Heart right ventricle (tissue), 16 donors: ENCODE data around the gene TCP1. TPM values are rescaled to one million over a fixed set of nuclear protein-coding genes. Genes with fewer than 3 reads are reported as not detected.
"Not testable (repeated sequence)": the region's sequence is repeated elsewhere in the genome, so short reads cannot be mapped to it uniquely, and the experiment has no call there.

ENCODE experiments used
- ATAC-seq, 8 donors: fragments of 200-7000 bp; cut with Tn5 transposase; one replicate each; pipeline ENCODE4 v1.9.1; 2020; ENCODE audit warnings: mild to moderate bottlenecking in 8 of 8, moderate library complexity in 8 of 8, moderate number of reproducible peaks in 1 of 8
- DNase-seq, 2 donors: peaks; one replicate each; pipeline ENCODE4 v3.0.0-alpha.2; 2020
- H3K27ac ChIP-seq, 10 donors: fragments of 200-600 bp; sonication (generic) in 2 of 10; one replicate each; pipeline versions ENCODE4 v1.5.0 to v1.8.0; 2020 to 2022; ENCODE audit warnings: mild to moderate bottlenecking in 3 of 10
- H3K27me3 ChIP-seq, 7 donors: fragments of 200-600 bp; one replicate each; pipeline ENCODE4 v1.8.0; 2021 to 2022; ENCODE audit warnings: mild to moderate bottlenecking in 2 of 7
- H3K36me3 ChIP-seq, 9 donors: fragments of 200-600 bp; sonication (generic) in 1 of 9; one replicate each; pipeline versions ENCODE4 v1.5.0 to v1.8.0; 2020 to 2022; ENCODE audit warnings: mild to moderate bottlenecking in 2 of 9
- H3K4me1 ChIP-seq, 9 donors: fragments of 200-600 bp; sonication (generic) in 1 of 9; one replicate each; pipeline versions ENCODE4 v1.5.0 to v1.8.0; 2020 to 2022; ENCODE audit warnings: mild to moderate bottlenecking in 4 of 9
- H3K4me3 ChIP-seq, 10 donors: fragments of 200-600 bp; sonication (generic) in 2 of 10; one replicate each; pipeline versions ENCODE4 v1.5.0 to v1.8.0; 2020 to 2022; ENCODE audit warnings: mild to moderate bottlenecking in 7 of 10, moderate library complexity in 2 of 10
- H3K9me3 ChIP-seq, 11 donors: fragments of 200-600 bp in 10 of 11; sonication (generic) in 2 of 11; one replicate each; pipeline versions ENCODE4 v1.5.0 to v1.8.0; 2013 to 2022; ENCODE audit warnings: mild to moderate bottlenecking in 2 of 11, control low read depth in 1 of 11, moderate library complexity in 1 of 11
- WGBS, 2 donors: extraction: QIAGEN DNeasy Blood & Tissue Kit; methylation state at CpG; one replicate each; pipeline ENCODE4 v1.1.7; 2013; ENCODE audit warnings: inconsistent platforms in 1 of 2; 5-methylcytosine and 5-hydroxymethylcytosine counted together
- intact Hi-C, 10 donors: fragments of 100-400 bp; cut with DNase I; formaldehyde crosslinking; loops; one replicate each; pipeline versions ENCODE4 v1.11.1 to v1.14.2; 2022
- polyA plus RNA-seq, 2 donors: library from polyadenylated mRNA; stranded (reverse); fragments of 200-250 nt; gene quantifications; one replicate each; pipeline ENCODE4 v1.2.3, GENCODE V29; 2013
- total RNA-seq, 10 donors: library from RNA; stranded (reverse); fragmentation: NEBNext Ultra II Directional in 3 of 10; extraction: Animal tissue kit (Norgen Biotek cat#: 25700) in 3 of 10; gene quantifications; one replicate each; pipeline versions ENCODE4 v1.2.1 to v1.2.4, GENCODE V29; 2021 to 2023
- TF ChIP-seq, protein P1 (sequence below), 9 donors: fragments of 200-600 bp; sonication (generic) in 2 of 9; IDR thresholded peaks; one replicate each; pipeline versions ENCODE4 v1.5.0 to v1.8.0; 2021 to 2022; ENCODE audit warnings: antibody characterized with exemption in 9 of 9, mild to moderate bottlenecking in 5 of 9, moderate library complexity in 1 of 9
- donor health status: Arrhythmogenic right ventricular cardiomyopathy.
- donor health status: ischemic (EF 13 %, LVEDD 7.1; RV severe dilation, severe dysfunction).
- donor health status: healthy with polysubstance abuse.
- donor health status: DM: no; HTN: yes; CAD: no.
- donor health status: DM: no; HTN: no; CAD: no.
- donor health status: ischemic (EF 25% LVEDD 6.9; RV normal size, moderate dysfunction).
- donor health status: ischemic (EF 25% LVEDD 5.7; RV mildly dilated, moderate dysfunction).
- donor health status: healthy.
- donor health status: DM: yes; HTN: yes; CAD: no.
- donor health status: Ischemic cardiomyopathy.
- donor health status: ischemic (EF 35%, LVEDD 5.7; RV mildly dilated, moderate dysfunction).
- donor health status: nonischemic (EF 11% LVEDD 7.7; RV severe dilation, severe dysfunction).
- donor health status: DM: yes; HTN: yes; CAD: no.
- donor health status: PGD.
- donor health status: ischemic (EF 29% LVEDD 5.4; RV normal size, mild dysfunction).
- donor health status: nonischemic (EF 23%, LVEDD 6.1; RV moderate dilation, normal function).

The TCP1 gene
- total and polyA plus RNA-seq, 12 donors, result 71.7 to 176 (median 139) TPM

DNA sequence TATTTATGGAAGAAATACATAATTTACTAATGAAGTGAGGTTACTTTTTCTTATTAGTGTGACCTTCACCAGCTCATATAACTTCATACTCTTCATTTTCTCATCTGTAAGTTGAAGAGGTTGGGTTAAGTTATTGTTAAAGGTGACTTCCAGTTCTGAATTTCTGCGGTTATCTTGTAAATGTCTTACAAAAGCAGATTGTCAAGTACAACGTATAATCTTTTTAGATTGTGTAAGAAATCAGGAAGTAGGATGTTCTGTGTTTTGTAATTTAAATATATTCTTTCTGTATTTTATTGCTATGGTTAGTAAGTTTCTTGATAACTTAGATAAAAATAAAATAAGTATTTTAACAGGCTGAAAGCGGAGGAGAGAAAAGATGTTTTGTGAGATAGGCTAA lies 50.1 kb downstream of the TCP1 start:
- Histone ChIP-seq H3K4me1 (peaks cover 0 to 60% (median 30%) of the 10 kb centered on the region in 9 donors), H3K27ac (peak overlapping the region in 1 of 10 donors; percentile 45)

DNA sequence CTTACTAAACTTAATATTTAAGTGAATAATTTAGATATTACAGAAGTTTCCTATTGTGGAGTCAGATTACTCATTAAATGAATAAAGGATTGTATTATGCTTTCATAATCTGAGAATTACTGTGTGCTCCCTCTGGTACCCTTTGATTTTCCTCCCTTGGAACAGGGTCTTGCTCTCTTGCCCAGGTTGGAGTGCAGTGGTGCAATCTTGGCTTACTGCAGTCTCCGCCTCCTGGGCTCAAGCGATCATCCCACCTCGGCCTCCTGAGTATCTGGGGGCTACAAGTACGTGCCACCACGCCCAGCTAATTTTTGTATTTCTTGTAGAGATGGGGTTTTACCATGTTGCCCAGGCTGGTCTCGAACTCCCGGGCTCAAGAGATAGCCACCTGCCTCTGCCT lies 52.5 kb downstream of the TCP1 start:
- Histone ChIP-seq H3K9me3 (no peaks in the 10 kb centered on the region), H3K4me1 (peaks cover 0 to 77% (median 46%) of the 10 kb centered on the region in 9 donors), H3K36me3 (peaks cover 0 to 65% (median 18%) of the 10 kb centered on the region in 9 donors), H3K4me3 (no peak overlapping the region), H3K27ac (no peak overlapping the region), H3K27me3 (no peaks in the 10 kb centered on the region)
- TF ChIP-seq, protein P1, sequence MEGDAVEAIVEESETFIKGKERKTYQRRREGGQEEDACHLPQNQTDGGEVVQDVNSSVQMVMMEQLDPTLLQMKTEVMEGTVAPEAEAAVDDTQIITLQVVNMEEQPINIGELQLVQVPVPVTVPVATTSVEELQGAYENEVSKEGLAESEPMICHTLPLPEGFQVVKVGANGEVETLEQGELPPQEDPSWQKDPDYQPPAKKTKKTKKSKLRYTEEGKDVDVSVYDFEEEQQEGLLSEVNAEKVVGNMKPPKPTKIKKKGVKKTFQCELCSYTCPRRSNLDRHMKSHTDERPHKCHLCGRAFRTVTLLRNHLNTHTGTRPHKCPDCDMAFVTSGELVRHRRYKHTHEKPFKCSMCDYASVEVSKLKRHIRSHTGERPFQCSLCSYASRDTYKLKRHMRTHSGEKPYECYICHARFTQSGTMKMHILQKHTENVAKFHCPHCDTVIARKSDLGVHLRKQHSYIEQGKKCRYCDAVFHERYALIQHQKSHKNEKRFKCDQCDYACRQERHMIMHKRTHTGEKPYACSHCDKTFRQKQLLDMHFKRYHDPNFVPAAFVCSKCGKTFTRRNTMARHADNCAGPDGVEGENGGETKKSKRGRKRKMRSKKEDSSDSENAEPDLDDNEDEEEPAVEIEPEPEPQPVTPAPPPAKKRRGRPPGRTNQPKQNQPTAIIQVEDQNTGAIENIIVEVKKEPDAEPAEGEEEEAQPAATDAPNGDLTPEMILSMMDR (IDR thresholded peaks at IDR 0.05), result no peak
- DNase-seq (no peak), ATAC-seq (no peak)
- intact Hi-C loops, result loop anchor here in 1 of 10 donors (10.0 kb wide), 1 partner anchor 48 kb away; the partner anchor contains the start of gene TCP1
- WGBS, 2 donors, result 88 to 93% methylated on average over 7 of the region's 7 CpGs

More for the DNA sequence above, 50.1 kb downstream of the TCP1 start:
- ATAC-seq (no peak), DNase-seq (no peak)
- intact Hi-C loops, result loop anchor here in 1 of 10 donors (10.0 kb wide), 1 partner anchor 45 kb away; the partner anchor contains the start of gene TCP1
- 58 to 72% methylated on average over 3 of the region's 3 CpGs for WGBS, 2 donors
- H3K36me3 ChIP-seq, result peaks cover 0 to 84% (median 42%) of the 10 kb centered on the region in 9 donors
- H3K9me3 ChIP-seq, result no peaks in the 10 kb centered on the region
- H3K27me3 ChIP-seq, result no peaks in the 10 kb centered on the region
- TF ChIP-seq, protein P1 (IDR thresholded peaks at IDR 0.05), result no peak
- no peak overlapping the region for H3K4me3 ChIP-seq

DNA sequence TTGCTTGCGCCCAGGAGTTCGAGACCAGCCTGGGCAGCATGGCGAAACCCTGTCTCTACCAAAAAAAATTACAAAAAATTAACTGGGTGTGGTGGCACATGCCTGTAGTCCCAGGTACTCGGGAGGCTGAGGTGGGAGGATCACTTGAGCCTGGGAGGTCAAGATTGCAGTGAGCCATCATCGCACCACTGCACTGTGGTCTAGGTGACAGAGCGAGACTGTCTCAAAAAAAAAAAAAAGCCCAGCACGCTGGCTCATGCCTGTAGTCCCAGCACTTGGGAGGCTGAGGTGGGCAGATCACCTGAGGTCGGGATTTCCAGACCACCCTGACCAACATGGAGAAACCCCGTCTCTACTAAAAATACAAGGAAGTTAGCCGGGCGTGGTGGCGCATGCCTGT lies 56.0 kb downstream of the TCP1 start:
- 95% methylated on average over 12 of the region's 12 CpGs for WGBS, 2 donors
- intact Hi-C loops, result loop anchor here in 1 of 10 donors (10.0 kb wide), 1 partner anchor 51 kb away; the partner anchor contains the start of gene TCP1
- peaks cover 0 to 93% (median 72%) of the 10 kb centered on the region in 9 donors for H3K4me1 ChIP-seq

DNA sequence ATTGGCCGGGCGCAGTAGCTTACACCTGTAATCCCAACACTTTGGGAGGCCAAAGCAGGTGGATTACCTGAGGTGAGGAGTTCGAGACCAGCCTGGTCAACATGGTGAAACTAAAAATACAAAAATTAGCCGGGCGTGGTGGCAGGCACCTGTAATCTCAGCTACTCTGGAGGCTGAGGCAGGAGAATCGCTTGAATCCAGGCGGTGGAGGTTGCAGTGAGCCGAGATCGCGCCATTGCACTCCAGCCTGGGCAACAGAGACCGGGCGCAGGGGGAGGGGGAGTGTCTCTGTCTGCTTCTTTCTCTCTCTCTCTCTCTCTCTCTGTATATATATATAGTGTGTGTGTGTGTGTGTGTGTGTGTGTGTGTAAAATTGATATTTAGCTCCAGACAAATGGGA lies 56.9 kb downstream of the TCP1 start:
- not testable (repeated sequence) for DNase-seq, H3K9me3 ChIP-seq, ATAC-seq, H3K27me3 ChIP-seq, H3K27ac ChIP-seq, H3K4me3 ChIP-seq
- intact Hi-C loops, result loop anchor here in 1 of 10 donors (10.0 kb wide), 1 partner anchor 52 kb away; the partner anchor contains the start of gene TCP1
- WGBS, 2 donors, result 88 to 90% methylated on average over 12 of the region's 12 CpGs
- Histone ChIP-seq H3K4me1 (peaks cover 0 to 85% (median 72%) of the 10 kb centered on the region in 9 donors), H3K36me3 (peaks cover 0 to 36% (median 0%) of the 10 kb centered on the region in 9 donors)

More for the DNA sequence above, 56.0 kb downstream of the TCP1 start:
- peaks cover 0 to 45% (median 0%) of the 10 kb centered on the region in 9 donors for H3K36me3 ChIP-seq
- not testable (repeated sequence) for H3K4me3 ChIP-seq, H3K9me3 ChIP-seq, H3K27ac ChIP-seq, ATAC-seq, DNase-seq, H3K27me3 ChIP-seq

DNA sequence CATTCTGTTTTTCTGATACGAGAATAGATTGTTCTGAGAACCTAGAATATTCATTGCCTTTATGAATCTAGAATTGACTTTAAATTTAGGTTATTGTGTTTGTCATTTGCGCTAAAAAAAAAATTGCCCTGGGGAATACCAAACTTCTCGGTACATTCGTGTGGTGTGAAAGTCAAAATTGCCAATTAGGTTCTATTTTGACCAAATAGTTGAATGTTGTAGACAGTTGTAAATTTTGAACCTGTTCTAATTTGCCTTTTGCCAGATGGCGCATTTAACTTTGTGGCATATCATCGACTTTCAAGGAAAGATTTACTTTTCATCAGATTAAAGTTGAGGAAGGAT lies 59.1 kb downstream of the TCP1 start:
- Histone ChIP-seq H3K4me1 (peaks cover 0 to 74% (median 65%) of the 10 kb centered on the region in 9 donors), H3K27me3 (no peaks in the 10 kb centered on the region), H3K36me3 (peaks cover 0 to 21% (median 0%) of the 10 kb centered on the region in 9 donors), H3K27ac (peak overlapping the region in 1 of 10 donors; percentile 9), H3K9me3 (no peaks in the 10 kb centered on the region), H3K4me3 (peak overlapping the region in 3 of 10 donors; percentile 64 to 95 (median 74))
- intact Hi-C loops, result loop anchor here in 1 of 10 donors (10.0 kb wide), 1 partner anchor 54 kb away; the partner anchor contains the start of gene TCP1
- ATAC-seq, result no peak
- TF ChIP-seq, protein P1 (IDR thresholded peaks at IDR 0.05), result no peak
- DNase-seq, result no peak
- 61 to 69% methylated on average over 6 of the region's 6 CpGs for WGBS, 2 donors
